ENCODE measurements around the gene UBL4A.

Gene UBL4A

DNA sequence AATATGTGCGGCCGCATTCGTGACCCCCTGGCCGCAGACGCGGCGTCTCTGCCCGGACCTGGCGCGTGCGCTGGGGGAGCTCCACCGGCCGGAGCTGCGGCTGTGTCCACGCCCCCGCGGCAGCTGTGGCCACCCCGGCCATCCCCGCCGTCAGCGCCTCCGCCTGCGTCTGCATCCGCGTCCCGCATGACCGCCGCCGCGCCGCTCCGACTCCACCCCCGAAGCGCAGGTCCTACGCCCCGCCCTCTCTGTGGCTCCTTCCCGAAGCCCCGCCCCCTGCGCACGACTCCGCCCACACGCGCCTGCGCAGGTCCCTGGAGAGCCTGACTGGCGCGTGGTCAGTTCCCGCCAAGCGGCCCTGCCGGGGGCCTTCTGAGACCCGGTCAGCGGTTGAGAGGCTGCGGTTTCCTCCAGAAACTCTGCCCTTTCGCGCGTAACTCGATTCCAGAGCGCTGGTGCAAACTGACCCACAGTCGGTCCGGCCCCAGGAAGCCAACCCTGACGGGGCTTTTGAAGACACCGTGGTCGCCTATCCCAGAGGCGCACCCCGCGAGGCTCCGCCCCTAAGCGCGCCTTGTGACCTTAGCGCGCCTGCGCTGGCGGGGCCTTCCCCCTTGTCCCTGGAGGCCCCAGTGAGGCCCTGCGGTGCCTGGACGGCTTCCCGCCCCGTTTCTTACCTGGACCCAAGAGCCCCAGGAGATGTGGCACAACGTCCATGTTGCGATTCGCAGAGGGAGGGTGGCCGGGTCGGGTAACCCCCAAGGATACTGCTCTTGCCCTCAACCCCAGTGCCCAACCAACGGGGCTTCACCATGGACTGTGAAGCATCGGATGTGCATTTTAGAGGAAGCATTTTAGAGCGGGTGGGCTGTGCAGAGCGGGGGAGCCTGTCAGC, 7.4 kb downstream of the UBL4A start, which contains the start of gene LAGE3:
Gene LAGE3 (minus strand): TSS at position 554 of the 895 bp plus-strand sequence. CDS start 366 bp downstream, at position 188.
- H3K27me3 ChIP-seq (ENCODE audit: control insufficient read depth in 1 of 2, insufficient read depth in 2 of 2, low read length in 2 of 2) = peaks cover 0 to 5% of the 10 kb centered on the region in 2 donors
- H3K9me3 ChIP-seq (ENCODE audit: low read length) = no peaks in the 10 kb centered on the region
- H3K4me3 ChIP-seq (ENCODE audit: low read depth in 1 of 2, low read length in 2 of 2) = peak within 1 kb of the TSS; percentile 36 to 53
- H3K9ac ChIP-seq (ENCODE audit: low read length) = no peak within 1 kb of the TSS
- peak within 1 kb of the TSS; percentile 80 for H3K27ac ChIP-seq (ENCODE audit: low read depth, low read length)
- H3K36me3 ChIP-seq (ENCODE audit: insufficient read depth, low read length) = peaks cover under 1% of the 10 kb centered on the region
- no peaks in the 10 kb centered on the region for H3K4me1 ChIP-seq (ENCODE audit: insufficient read depth, low read length)

DNA sequence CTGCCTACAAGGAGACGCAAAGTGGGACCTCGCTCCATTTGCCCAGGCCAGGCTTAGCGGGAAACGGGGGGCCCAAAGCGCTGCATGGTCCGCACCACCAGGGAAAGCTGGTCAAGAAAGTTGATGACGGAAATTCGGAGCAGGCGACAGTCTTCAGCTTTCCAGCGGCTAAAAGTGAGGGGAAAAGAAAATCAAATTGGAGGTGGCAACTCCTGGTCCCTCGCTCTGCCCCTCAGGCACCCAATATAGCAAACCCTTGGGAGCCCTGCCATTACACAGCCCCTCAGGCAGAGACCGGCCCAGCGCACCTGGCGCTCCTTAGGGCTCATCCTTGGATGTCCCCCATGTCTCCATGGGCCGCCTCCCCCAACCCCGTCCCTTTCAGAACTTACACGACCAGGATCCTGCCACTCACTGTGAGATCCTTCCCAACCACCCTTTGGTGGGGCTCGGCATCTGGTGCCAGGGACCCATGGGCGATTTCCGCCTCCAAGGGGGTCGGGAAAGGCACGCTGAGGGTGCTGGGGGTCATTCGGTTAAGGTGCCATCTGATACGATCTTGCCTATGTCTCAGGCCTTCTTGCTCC, 8.4 kb downstream of the UBL4A start:
- Histone ChIP-seq H3K4me1 (ENCODE audit: insufficient read depth, low read length) (no peaks in the 10 kb centered on the region), H3K4me3 (ENCODE audit: low read depth in 1 of 2, low read length in 2 of 2) (peak overlapping the region; percentile 36 to 41), H3K27ac (ENCODE audit: low read depth, low read length) (peak overlapping the region; percentile 73), H3K9ac (ENCODE audit: low read length) (no peak overlapping the region), H3K27me3 (ENCODE audit: control insufficient read depth in 1 of 2, insufficient read depth in 2 of 2, low read length in 2 of 2) (peaks cover 0 to 5% of the 10 kb centered on the region in 2 donors), H3K9me3 (ENCODE audit: low read length) (no peaks in the 10 kb centered on the region), H3K36me3 (ENCODE audit: insufficient read depth, low read length) (no peaks in the 10 kb centered on the region)

DNA sequence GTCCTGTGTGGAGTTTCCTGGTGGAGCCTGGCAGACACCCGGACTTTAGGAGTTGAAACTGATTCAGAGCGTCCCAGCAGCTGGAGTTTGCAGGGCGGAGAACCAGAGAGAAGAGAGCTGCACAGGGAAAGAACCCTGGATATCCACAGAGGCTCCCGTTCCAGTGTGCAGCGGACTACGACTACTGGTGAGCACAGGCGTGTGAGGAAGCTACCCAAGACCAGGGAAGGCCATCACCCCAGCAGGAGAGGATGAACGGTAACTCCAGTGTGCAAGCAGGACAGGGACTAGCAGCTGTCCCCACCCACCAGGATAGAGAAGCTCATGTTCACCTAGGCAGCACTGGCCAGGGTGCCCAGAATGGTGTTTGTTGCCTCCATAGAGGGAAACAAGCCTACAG, 9.6 kb downstream of the UBL4A start:
- Histone ChIP-seq H3K4me3 (ENCODE audit: low read depth in 1 of 2, low read length in 2 of 2) (no peak overlapping the region), H3K4me1 (ENCODE audit: insufficient read depth, low read length) (no peaks in the 10 kb centered on the region), H3K27me3 (ENCODE audit: control insufficient read depth in 1 of 2, insufficient read depth in 2 of 2, low read length in 2 of 2) (peaks cover 0 to 5% of the 10 kb centered on the region in 2 donors), H3K9me3 (ENCODE audit: low read length) (no peaks in the 10 kb centered on the region), H3K36me3 (ENCODE audit: insufficient read depth, low read length) (no peaks in the 10 kb centered on the region), H3K9ac (ENCODE audit: low read length) (no peak overlapping the region), H3K27ac (ENCODE audit: low read depth, low read length) (no peak overlapping the region)

DNA sequence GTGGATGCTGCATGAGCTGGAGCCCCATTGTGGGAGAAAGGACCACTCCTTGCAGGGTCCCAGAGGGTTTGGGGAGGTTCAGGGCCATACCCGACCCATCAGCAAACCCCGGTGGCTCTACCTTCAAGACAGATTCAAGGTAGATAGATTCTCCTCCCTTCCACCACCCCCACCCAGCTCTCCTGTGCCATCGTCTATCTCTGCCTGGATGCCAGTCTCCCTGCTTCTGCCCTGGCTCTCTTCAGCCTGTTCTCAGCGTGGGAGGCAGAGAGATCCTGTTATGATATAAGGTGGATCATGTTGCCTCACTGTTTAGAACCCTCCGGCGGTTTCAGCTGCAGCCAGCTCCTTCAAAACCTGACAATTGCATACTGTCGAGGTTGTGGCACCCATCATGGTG, 12.7 kb downstream of the UBL4A start:
- Histone ChIP-seq H3K9me3 (ENCODE audit: low read length) (no peaks in the 10 kb centered on the region), H3K36me3 (ENCODE audit: insufficient read depth, low read length) (peaks cover 6% of the 10 kb centered on the region), H3K27ac (ENCODE audit: low read depth, low read length) (no peak overlapping the region), H3K4me3 (ENCODE audit: low read depth in 1 of 2, low read length in 2 of 2) (no peak overlapping the region), H3K27me3 (ENCODE audit: control insufficient read depth in 1 of 2, insufficient read depth in 2 of 2, low read length in 2 of 2) (peaks cover 0 to under 1% of the 10 kb centered on the region in 2 donors), H3K4me1 (ENCODE audit: insufficient read depth, low read length) (no peaks in the 10 kb centered on the region), H3K9ac (ENCODE audit: low read length) (no peak overlapping the region)

DNA sequence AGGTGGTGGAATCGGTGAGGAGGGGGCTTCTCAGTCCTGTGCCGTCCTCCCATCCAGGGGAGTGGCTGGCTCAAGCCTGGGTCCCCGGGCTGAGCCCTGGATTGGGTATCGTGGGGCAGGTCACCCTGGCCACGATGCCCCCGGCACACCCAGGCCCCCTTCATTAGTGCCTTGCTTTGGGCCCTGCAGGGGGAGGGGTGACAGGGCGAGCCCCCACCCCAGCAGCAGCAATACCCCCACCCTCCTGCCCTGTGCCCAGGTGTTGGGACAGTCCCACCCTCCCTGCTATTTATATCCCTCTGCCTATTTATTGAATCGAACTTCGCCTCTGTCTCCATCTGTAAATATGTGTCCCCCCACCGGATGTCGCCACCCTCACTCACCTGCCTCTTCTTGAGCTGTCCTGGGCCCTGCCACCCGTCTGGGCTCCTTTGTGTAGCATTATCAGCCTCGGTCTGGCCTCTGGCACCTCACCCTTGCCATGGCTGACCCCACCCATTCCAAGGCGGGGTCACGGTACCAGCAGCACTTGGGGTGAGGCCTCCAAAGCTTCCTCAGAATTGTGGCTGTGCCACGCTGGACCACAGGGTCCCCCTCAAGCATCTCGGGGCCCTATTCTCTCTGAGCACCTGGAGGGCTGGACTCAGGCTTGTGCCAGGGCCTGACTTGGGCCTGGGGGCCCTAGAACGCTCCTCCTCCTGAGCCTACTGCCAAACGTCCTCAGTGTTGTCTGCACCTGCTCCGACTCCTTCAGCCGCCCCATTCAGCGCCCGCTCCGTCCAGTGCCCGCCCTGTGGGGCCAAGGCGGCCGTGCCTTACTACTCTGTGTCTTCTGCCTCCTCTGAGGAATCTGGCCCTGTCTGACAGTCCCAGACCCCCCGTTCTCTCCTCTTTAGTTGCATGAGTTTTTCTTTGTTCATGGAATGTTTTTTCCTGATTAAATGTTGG, 13.5 kb downstream of the UBL4A start:
- Histone ChIP-seq H3K27me3 (ENCODE audit: control insufficient read depth in 1 of 2, insufficient read depth in 2 of 2, low read length in 2 of 2) (no peaks in the 10 kb centered on the region), H3K9me3 (ENCODE audit: low read length) (no peaks in the 10 kb centered on the region)

DNA sequence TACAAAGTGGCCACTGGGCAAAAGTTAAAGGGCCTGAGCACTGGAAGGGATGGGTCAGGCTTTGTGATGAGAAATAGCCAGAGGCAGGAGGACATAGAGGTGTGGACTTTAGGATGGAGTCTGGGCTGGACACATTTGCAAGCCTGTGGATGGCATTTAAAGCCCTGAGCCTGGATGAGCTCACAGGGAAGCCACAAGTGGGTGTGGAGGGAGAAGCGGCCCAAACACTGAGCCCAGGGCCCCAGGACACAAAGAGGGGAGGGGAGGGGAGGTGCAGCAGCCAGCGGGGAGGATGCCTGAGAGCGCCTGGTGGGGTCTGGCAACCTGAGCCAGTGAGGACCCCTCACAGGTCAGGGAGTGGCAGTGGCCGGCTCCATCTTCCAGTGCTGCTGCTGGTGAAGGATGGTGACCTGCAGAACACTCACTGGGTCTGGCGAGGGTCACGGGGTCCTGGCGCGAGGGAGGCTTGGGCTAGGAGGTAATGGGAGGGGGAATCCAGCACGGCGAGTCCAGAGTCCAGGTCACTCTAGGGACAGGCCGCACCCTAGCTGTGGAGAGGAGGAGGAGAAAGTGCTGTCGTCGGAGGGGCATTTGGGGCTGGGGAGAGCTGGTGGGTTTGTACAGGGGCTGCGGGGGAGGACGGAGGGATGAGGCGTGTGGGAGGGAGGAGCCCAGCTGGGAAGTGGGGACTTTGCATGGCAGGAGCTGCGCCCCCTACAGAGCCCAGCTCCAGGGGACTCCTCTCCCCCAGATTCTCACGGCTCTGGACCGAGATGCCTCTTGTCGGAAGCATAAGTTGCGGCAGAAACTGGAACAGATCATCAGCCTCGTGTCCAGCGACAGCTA, 14.4 kb downstream of the UBL4A start:
- H3K9ac ChIP-seq (ENCODE audit: low read length) = no peak overlapping the region
- peaks cover 8% of the 10 kb centered on the region for H3K36me3 ChIP-seq (ENCODE audit: insufficient read depth, low read length)

More for the DNA sequence above, 13.5 kb downstream of the UBL4A start:
- H3K4me3 ChIP-seq (ENCODE audit: low read depth in 1 of 2, low read length in 2 of 2) = no peak overlapping the region
- H3K9ac ChIP-seq (ENCODE audit: low read length) = no peak overlapping the region
- H3K36me3 ChIP-seq (ENCODE audit: insufficient read depth, low read length) = peaks cover 8% of the 10 kb centered on the region
- no peak overlapping the region for H3K27ac ChIP-seq (ENCODE audit: low read depth, low read length)
- no peaks in the 10 kb centered on the region for H3K4me1 ChIP-seq (ENCODE audit: insufficient read depth, low read length)

DNA sequence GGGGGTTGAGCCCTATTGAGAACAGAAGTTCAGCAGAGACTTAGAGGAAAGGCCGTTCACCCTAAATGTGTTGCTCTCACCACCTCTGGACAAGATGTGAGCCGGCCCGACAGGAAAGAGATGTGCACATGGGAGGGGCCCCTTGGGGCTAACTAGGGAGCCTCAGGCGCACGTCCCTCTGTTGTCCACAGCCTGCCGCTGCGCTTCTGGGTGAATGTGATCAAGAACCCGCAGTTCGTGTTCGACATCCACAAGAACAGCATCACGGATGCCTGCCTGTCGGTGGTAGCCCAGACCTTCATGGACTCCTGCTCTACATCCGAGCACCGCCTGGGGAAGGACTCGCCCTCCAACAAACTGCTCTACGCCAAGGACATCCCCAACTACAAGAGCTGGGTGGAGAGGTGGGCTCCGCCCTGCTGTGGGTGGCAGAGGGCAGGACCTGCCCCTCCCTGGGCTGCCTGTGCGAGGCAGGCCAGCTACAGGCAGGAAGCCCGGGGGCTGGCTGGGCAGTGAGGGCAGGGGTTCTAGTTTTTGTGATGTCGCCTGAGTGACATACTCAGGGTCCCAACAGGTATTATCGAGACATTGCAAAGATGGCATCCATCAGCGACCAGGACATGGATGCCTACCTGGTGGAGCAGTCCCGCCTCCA, 15.4 kb downstream of the UBL4A start:
- H3K4me1 ChIP-seq (ENCODE audit: insufficient read depth, low read length) = no peaks in the 10 kb centered on the region
- no peaks in the 10 kb centered on the region for H3K9me3 ChIP-seq (ENCODE audit: low read length)
- H3K9ac ChIP-seq (ENCODE audit: low read length) = no peak overlapping the region
- no peak overlapping the region for H3K4me3 ChIP-seq (ENCODE audit: low read depth in 1 of 2, low read length in 2 of 2)
- H3K36me3 ChIP-seq (ENCODE audit: insufficient read depth, low read length) = peaks cover 8% of the 10 kb centered on the region
- H3K27ac ChIP-seq (ENCODE audit: low read depth, low read length) = no peak overlapping the region
- no peaks in the 10 kb centered on the region for H3K27me3 ChIP-seq (ENCODE audit: control insufficient read depth in 1 of 2, insufficient read depth in 2 of 2, low read length in 2 of 2)

More for the DNA sequence above, 14.4 kb downstream of the UBL4A start:
- Histone ChIP-seq H3K4me3 (ENCODE audit: low read depth in 1 of 2, low read length in 2 of 2) (no peak overlapping the region), H3K27me3 (ENCODE audit: control insufficient read depth in 1 of 2, insufficient read depth in 2 of 2, low read length in 2 of 2) (no peaks in the 10 kb centered on the region), H3K4me1 (ENCODE audit: insufficient read depth, low read length) (no peaks in the 10 kb centered on the region), H3K27ac (ENCODE audit: low read depth, low read length) (no peak overlapping the region), H3K9me3 (ENCODE audit: low read length) (no peaks in the 10 kb centered on the region)

DNA sequence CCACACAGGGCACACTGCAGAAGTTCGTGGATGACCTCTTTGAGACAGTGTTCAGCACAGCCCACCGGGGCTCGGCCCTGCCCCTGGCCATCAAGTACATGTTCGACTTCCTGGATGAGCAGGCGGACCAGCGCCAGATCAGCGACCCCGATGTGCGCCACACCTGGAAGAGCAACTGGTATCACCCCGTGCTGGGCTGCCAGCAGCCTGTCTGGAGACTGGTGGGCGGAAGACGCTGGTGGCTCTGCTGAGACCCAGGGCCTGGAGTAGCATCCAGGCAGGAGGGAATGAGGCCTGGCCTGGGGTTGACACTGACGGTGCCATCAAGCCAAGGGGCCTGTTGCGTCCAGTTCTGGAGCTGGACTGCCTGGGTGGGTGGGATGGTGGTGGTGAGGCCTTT, 16.0 kb downstream of the UBL4A start:
- no peaks in the 10 kb centered on the region for H3K9me3 ChIP-seq (ENCODE audit: low read length)
- no peaks in the 10 kb centered on the region for H3K4me1 ChIP-seq (ENCODE audit: insufficient read depth, low read length)
- peaks cover 8% of the 10 kb centered on the region for H3K36me3 ChIP-seq (ENCODE audit: insufficient read depth, low read length)
- no peak overlapping the region for H3K27ac ChIP-seq (ENCODE audit: low read depth, low read length)
- H3K4me3 ChIP-seq (ENCODE audit: low read depth in 1 of 2, low read length in 2 of 2) = no peak overlapping the region
- H3K27me3 ChIP-seq (ENCODE audit: control insufficient read depth in 1 of 2, insufficient read depth in 2 of 2, low read length in 2 of 2) = no peaks in the 10 kb centered on the region
- H3K9ac ChIP-seq (ENCODE audit: low read length) = no peak overlapping the region

DNA sequence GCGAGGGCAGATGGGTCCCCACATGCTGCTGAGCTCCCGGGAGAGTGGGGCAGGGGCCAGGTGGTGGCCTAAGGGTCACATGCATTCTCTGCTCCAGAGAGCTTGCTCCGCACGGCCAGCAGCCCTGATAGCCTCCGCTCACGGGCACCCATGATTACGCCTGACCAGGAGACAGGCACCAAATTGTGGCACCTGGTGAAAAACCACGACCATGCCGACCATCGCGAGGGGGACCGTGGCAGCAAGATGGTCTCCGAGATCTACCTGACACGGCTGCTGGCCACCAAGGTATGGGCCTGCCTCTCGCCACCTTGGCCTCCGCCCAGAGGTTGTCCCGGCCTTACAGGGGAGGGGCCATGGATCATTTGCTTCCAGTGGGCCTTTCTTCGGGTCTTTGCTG, 16.5 kb downstream of the UBL4A start:
- Histone ChIP-seq H3K4me3 (ENCODE audit: low read depth in 1 of 2, low read length in 2 of 2) (no peak overlapping the region), H3K9ac (ENCODE audit: low read length) (no peak overlapping the region), H3K27ac (ENCODE audit: low read depth, low read length) (no peak overlapping the region), H3K9me3 (ENCODE audit: low read length) (no peaks in the 10 kb centered on the region), H3K4me1 (ENCODE audit: insufficient read depth, low read length) (no peaks in the 10 kb centered on the region), H3K27me3 (ENCODE audit: control insufficient read depth in 1 of 2, insufficient read depth in 2 of 2, low read length in 2 of 2) (no peaks in the 10 kb centered on the region), H3K36me3 (ENCODE audit: insufficient read depth, low read length) (peaks cover 8% of the 10 kb centered on the region)

DNA sequence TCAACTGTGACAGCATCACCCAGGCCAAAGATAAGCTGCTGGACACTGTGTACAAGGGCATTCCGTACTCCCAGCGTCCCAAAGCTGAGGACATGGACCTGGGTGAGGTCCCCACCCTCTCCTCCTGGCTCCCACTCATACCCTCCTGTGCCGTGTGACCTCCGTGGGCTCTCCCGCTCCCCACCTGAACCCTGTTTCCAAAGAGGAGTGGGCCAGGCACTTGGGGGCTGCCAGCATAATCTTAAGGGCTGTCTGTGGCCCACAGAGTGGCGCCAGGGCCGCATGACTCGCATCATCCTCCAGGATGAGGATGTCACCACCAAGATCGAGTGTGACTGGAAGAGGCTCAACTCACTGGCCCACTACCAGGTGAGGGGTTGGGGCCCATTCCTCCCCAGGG, 17.3 kb downstream of the UBL4A start:
- Histone ChIP-seq H3K9ac (ENCODE audit: low read length) (no peak overlapping the region), H3K27ac (ENCODE audit: low read depth, low read length) (no peak overlapping the region), H3K9me3 (ENCODE audit: low read length) (no peaks in the 10 kb centered on the region), H3K4me1 (ENCODE audit: insufficient read depth, low read length) (no peaks in the 10 kb centered on the region), H3K4me3 (ENCODE audit: low read depth in 1 of 2, low read length in 2 of 2) (no peak overlapping the region), H3K36me3 (ENCODE audit: insufficient read depth, low read length) (peaks cover 8% of the 10 kb centered on the region), H3K27me3 (ENCODE audit: control insufficient read depth in 1 of 2, insufficient read depth in 2 of 2, low read length in 2 of 2) (no peaks in the 10 kb centered on the region)
